Subcutaneous abdominal adipose tissue (tissue), 5 donors: ENCODE results near the gene PCTP.

Source experiments
- H3K27ac ChIP-seq: one replicate; pipeline ENCODE4 v1.7.0; 2013; ENCODE audit warnings: low read depth, mild to moderate bottlenecking, inconsistent platforms, low read length, moderate library complexity
- H3K27me3 ChIP-seq, 5 donors: one replicate each; pipeline ENCODE4 v1.7.0; 2013; ENCODE audit warnings: low read length in 5 of 5, inconsistent platforms in 1 of 5; ENCODE audit not compliant: control insufficient read depth in 5 of 5, insufficient read depth in 4 of 5
- H3K36me3 ChIP-seq, 5 donors: one replicate each; pipeline ENCODE4 v1.7.0; 2013; ENCODE audit warnings: low read length in 5 of 5; ENCODE audit not compliant: control insufficient read depth in 5 of 5, insufficient read depth in 5 of 5
- H3K4me1 ChIP-seq, 5 donors: one replicate each; pipeline ENCODE4 v1.7.0; 2013; ENCODE audit warnings: low read length in 5 of 5, mild to moderate bottlenecking in 3 of 5, moderate library complexity in 1 of 5; ENCODE audit not compliant: control insufficient read depth in 5 of 5, insufficient read depth in 5 of 5
- H3K4me3 ChIP-seq, 5 donors: one replicate each; pipeline ENCODE4 v1.7.0; 2013; ENCODE audit warnings: low read length in 5 of 5, low read depth in 1 of 5
- H3K9ac ChIP-seq, 5 donors: one replicate each; pipeline ENCODE4 v1.7.0; 2013; ENCODE audit warnings: low read length in 5 of 5, mild to moderate bottlenecking in 4 of 5, moderate library complexity in 3 of 5
- H3K9me3 ChIP-seq, 5 donors: one replicate each; pipeline ENCODE4 v1.7.0; 2013; ENCODE audit warnings: low read length in 5 of 5; ENCODE audit not compliant: control insufficient read depth in 5 of 5
- donor health status: healthy.
- donor health status: healthy.
- donor health status: healthy.
- donor health status: healthy.
- donor health status: healthy.

The PCTP gene

DNA sequence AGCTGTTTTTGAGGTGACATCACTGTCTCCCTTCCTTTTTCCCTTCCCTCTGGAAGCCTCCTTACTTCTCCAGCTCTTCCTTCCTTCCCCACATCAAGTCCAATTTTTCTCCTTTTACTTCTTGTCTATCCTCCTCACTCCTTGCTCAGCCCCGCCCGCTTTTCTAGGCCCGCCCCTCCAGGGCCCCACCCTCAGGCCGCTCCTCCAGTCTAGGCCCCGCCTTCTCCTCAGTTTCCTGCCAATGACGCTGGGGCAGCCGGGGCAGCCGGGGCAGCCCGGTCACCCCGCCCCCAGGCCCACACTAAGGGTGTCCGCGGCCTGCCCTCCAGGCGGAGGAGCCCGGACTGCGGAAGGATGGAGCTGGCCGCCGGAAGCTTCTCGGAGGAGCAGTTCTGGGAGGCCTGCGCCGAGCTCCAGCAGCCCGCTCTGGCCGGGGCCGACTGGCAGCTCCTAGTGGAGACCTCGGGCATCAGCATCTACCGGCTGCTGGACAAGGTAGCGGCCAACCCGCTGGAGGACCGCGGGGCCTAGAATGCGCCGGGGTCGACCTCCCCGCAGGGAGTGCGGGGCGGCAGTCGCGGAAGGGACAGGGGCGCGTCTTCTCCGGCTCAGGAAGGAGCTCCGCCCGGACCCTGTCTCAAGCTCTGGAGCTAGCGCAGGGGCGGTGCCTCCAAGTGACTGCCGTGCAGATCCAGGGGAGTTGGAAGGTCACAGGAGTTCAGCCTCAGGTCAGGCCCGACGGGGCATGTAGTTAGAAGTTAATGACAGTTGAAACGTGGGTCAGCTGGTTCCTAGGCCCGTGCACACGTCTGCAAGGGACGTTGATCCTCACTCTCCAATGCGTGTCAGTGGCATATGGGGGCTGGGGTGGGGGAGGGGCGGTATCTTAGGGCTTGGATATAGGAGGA is at the start of gene PCTP:
Gene PCTP (plus strand): TSS at position 302 of the 908 bp plus-strand sequence. CDS start 53 bp downstream, at position 355.
- H3K4me1 ChIP-seq = peaks cover 2 to 24% (median 16%) of the 10 kb centered on the region in 5 donors
- H3K4me3 ChIP-seq = peak within 1 kb of the TSS; percentile 80 to 96 (median 83)
- no peaks in the 10 kb centered on the region for H3K9me3 ChIP-seq
- peaks cover 0 to 10% (median 7%) of the 10 kb centered on the region in 5 donors for H3K36me3 ChIP-seq
- H3K9ac ChIP-seq = peak within 1 kb of the TSS; percentile 30 to 90 (median 72)
- no peaks in the 10 kb centered on the region for H3K27me3 ChIP-seq
- peak within 1 kb of the TSS; percentile 69 for H3K27ac ChIP-seq

- peaks cover 0 to 2% (median 0%) of the 10 kb centered on the region in 5 donors for H3K9me3 ChIP-seq
- no peak overlapping the region for H3K9ac ChIP-seq
- H3K4me3 ChIP-seq = no peak overlapping the region
- peaks cover 2 to 14% (median 5%) of the 10 kb centered on the region in 5 donors for H3K4me1 ChIP-seq
- H3K36me3 ChIP-seq = no peaks in the 10 kb centered on the region
- no peaks in the 10 kb centered on the region for H3K27me3 ChIP-seq
- no peak overlapping the region for H3K27ac ChIP-seq
Measured at GRCh38 chr17:55702150-55702549, 48.7 kb upstream of the PCTP start.

DNA sequence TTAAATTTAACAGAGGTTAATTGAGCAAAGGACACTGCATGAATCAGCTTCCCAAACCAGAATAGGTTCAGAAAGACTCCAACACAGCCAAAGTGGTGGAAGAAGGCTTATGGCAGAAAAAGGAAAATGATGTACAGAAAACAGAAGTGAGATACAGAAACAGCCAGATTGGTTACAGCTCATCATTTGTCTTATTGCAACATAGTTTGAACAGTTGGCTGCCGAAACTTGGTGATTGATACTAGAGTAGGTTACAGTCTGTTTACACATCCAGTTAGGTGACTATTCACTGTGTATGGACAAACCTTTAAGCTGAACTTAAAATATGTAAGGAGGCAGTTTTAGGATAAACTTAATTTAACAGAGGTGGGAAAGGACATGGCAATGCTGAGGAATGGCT is 46.5 kb upstream of the PCTP start:
- H3K9me3 ChIP-seq = peaks cover 0 to 2% (median 0%) of the 10 kb centered on the region in 5 donors
- H3K36me3 ChIP-seq = no peaks in the 10 kb centered on the region
- no peak overlapping the region for H3K27ac ChIP-seq
- H3K9ac ChIP-seq = no peak overlapping the region
- no peaks in the 10 kb centered on the region for H3K27me3 ChIP-seq
- H3K4me1 ChIP-seq = peaks cover 0 to 10% (median 7%) of the 10 kb centered on the region in 5 donors
- no peak overlapping the region for H3K4me3 ChIP-seq

DNA sequence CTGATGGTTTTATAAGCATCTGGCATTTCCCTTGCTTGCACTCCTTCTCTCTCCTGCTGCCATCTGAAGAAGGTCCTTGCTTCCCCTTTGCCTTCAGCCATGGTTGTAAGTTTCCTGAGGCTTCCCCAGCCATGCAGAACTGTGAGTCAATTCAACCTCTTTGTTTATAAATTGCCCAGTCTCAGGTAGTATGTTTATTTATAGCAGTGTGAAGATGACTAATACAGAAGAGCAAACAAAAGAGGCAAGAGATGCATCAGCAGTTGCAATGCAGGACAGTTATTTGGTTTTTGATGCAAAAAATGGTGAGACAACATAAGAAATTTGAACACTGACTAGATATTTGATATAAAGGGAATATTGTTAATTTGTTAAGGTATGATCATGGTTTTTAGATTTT is 45.0 kb upstream of the PCTP start:
- peaks cover 0 to 2% (median 0%) of the 10 kb centered on the region in 5 donors for H3K9me3 ChIP-seq
- no peak overlapping the region for H3K27ac ChIP-seq
- H3K36me3 ChIP-seq = no peaks in the 10 kb centered on the region
- H3K4me1 ChIP-seq = peaks cover 0 to 22% (median 19%) of the 10 kb centered on the region in 5 donors
- H3K4me3 ChIP-seq = no peak overlapping the region
- H3K9ac ChIP-seq = no peak overlapping the region
- H3K27me3 ChIP-seq = no peaks in the 10 kb centered on the region

GRCh38 chr17:55706808-55707773 is 43.8 kb upstream of the PCTP start:
- Histone ChIP-seq H3K4me3 (no peak overlapping the region), H3K27ac (peak overlapping the region; percentile 24), H3K9ac (no peak overlapping the region), H3K27me3 (no peaks in the 10 kb centered on the region), H3K36me3 (no peaks in the 10 kb centered on the region), H3K9me3 (peaks cover 0 to 1% (median 0%) of the 10 kb centered on the region in 5 donors), H3K4me1 (peaks cover 0 to 26% (median 20%) of the 10 kb centered on the region in 5 donors)

- Histone ChIP-seq H3K36me3 (no peaks in the 10 kb centered on the region), H3K27me3 (no peaks in the 10 kb centered on the region), H3K9me3 (no peaks in the 10 kb centered on the region), H3K4me3 (no peak overlapping the region), H3K27ac (no peak overlapping the region), H3K9ac (no peak overlapping the region), H3K4me1 (peaks cover 0 to 26% (median 20%) of the 10 kb centered on the region in 5 donors)
Measured at GRCh38 chr17:55708175-55708974, 42.5 kb upstream of the PCTP start.

DNA sequence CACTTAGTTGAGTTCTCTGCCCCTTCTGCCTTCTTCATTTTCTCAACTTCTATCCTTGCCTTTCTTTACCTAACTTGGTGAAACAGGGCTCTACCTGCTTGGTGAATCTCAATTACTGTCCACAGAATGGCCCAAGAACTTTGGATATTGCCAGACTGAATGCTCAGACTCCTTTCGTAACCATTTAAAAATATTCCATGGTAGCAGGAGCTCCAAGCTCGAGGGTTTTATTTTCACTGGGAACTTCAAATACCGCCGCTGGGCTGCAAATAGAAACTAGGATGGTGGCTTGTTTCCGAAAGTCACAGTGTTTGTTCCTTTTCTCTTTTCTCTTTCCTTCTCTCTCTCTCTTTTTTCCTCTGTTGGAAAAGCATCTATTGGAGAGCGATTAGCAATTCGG is 41.4 kb upstream of the PCTP start:
- Histone ChIP-seq H3K9me3 (no peaks in the 10 kb centered on the region), H3K36me3 (no peaks in the 10 kb centered on the region), H3K27ac (peak overlapping the region; percentile 74), H3K9ac (no peak overlapping the region), H3K4me3 (no peak overlapping the region), H3K27me3 (no peaks in the 10 kb centered on the region), H3K4me1 (peaks cover 0 to 26% (median 20%) of the 10 kb centered on the region in 5 donors)

- Histone ChIP-seq H3K4me3 (no peak overlapping the region), H3K27ac (peak overlapping the region; percentile 74), H3K9ac (no peak overlapping the region), H3K27me3 (no peaks in the 10 kb centered on the region), H3K36me3 (no peaks in the 10 kb centered on the region), H3K9me3 (no peaks in the 10 kb centered on the region), H3K4me1 (peaks cover 0 to 26% (median 20%) of the 10 kb centered on the region in 5 donors)
Measured at GRCh38 chr17:55709984-55710383, 40.9 kb upstream of the PCTP start.

- Histone ChIP-seq H3K27ac (peak overlapping the region; percentile 74), H3K4me3 (no peak overlapping the region), H3K27me3 (no peaks in the 10 kb centered on the region), H3K9me3 (no peaks in the 10 kb centered on the region), H3K36me3 (no peaks in the 10 kb centered on the region), H3K4me1 (peaks cover 0 to 26% (median 20%) of the 10 kb centered on the region in 5 donors), H3K9ac (peak overlapping the region in 1 of 5 donors; percentile 7)
Measured at GRCh38 chr17:55710410-55710809, 40.4 kb upstream of the PCTP start.
